Forelimb muscle (tissue), 1 donor: ENCODE data around the gene PNMA8B. TPM values are rescaled to one million over a fixed set of nuclear protein-coding genes. Genes with fewer than 3 reads are reported as not detected.

Experiments used
- DNase-seq: peaks from one replicate; pipeline ENCODE4 v3.0.0-alpha.2; 2013; ENCODE audit warnings: low read depth
- polyA plus RNA-seq: library from polyadenylated mRNA; unstranded; fragments of 120-200 nt; gene quantifications from one replicate; pipeline ENCODE4 v1.2.1, GENCODE V29; 2013; ENCODE audit not compliant: insufficient read length

PNMA8B gene
- polyA plus RNA-seq, 1 donor = 2.5 TPM

DNA sequence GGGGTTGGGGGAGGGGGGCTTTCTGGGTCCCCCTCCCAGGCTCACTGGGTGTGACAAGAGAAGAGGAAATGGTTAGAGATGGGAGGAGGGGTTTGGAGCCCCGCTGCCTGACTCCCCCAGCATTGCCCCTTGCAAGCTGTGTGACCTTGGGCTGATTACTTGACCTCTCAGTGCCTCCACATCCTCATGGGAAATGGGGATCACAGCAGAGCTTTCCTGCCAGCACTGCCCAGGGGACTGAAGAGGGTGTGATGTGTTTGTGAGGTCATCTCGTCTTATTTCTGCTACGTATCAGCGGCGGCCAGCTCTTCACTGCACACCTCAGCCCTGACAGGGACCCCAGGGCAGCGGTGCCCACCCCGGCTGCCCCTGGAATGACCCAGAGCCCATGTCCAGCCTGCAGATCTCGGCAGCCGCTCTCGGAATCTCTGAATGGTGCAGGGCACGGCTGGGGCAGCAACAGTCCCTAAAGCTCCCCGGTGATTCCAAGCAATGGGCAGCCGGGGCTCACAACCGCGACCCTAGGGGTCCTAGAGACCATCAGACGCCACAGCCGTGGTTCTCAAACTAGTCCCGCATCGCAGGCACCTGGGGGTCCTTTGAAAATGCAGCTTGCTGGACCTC lies 8.4 kb downstream of the PNMA8B start:
- DNase-seq = no peak

DNA sequence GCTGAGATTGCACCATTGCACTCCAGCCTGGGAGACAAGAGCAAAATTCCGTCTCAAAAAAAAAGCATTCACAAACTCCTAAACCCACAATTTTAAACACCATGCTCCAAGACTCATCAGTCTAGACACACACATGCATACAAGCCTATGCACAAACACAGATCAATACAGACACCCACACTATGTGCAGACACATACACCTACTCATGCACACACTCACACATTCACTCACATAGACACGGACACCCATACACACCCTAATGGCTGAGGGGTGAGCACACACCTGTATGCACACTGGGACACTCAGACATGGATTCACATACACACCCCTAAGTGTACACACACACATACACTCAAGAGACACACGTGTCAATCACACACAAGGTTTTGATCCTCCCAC lies 9.3 kb downstream of the PNMA8B start:
- no peak for DNase-seq

DNA sequence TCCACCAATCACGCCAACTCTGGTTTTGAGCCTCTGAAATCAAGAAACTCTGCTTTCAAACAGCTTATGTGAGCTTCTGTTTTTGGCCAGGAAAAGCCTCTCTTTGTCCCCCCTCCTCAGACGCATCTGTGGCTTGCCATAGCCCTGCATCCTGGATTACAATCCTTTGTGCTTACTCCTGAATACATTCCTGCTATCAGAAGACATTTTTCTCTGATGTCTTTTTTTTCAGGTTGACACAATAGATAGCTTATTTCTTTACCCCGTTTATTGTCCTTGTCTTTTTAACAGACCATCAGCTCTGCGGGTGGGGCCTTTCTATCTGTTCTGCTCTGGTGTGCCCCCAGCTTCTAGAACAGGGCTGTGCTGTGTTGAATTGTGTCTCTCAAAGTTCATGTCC lies 11.0 kb downstream of the PNMA8B start:
- DNase-seq = no peak

DNA sequence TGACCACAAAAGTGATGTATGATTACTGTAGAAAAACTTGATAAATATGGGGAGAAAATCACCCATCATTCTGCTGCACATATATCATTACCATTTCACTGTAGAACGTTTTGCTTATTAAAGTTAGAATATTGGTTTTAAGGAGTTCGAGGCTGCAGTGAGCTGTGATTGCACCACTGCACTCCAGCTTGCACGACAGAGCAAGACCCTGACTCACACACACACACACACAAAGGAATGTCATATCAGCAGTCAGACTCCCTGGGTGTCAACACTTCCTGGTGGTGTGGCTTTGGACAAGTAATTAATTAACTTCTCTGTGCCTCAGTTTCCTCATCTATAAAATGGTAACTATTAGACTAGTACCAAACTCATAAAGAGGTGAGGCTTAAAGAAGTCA lies 13.0 kb downstream of the PNMA8B start:
- no peak for DNase-seq

DNA sequence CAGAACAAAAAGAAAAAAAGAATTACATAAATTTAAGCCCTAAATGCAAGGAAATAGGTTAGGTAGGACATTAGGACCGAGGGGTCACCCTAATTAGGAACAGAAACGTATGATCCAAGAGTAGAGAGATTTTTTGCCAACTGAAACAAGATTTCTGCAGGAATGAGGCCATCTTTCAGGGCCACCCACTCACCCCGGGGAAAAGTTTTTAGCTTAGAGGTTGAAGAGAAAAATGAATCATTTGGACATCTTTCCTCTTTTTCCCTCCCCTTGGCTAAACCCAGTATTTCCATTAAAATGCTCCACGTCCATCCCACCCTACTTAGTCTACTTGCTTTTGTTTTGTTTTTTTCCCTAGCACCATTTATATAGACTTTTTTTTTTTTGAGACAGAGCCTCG lies 13.7 kb downstream of the PNMA8B start:
- DNase-seq = peak; percentile 94

DNA sequence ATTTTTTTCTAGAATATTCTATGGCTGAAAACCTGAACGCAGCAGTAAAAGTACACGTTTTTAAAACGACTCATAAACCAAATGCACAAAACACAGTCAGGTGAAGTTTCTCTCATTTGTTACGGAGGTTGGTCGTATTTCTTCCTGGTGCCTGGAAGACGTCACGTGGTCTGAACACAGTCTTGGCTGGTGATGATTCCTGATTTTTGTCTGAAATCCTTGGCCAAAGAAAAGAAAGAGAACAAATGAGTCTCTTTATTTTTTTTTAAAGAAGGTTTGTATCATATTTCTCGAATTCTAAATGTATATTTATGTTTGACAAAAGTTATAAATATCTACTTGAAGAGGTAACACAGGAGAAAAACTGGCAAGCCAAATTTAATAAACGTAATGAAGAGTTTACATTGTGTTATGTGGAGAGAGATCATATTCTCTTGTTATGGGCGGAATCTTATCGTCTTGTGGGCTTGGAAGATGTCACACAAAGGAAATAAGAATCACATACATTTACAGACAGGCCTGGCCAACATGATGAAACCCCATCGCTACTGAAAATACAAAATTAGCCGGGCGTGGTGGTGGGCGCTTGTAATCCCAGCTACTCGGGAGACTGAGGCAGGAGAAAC lies 14.3 kb downstream of the PNMA8B start:
- DNase-seq = peak; percentile 60

DNA sequence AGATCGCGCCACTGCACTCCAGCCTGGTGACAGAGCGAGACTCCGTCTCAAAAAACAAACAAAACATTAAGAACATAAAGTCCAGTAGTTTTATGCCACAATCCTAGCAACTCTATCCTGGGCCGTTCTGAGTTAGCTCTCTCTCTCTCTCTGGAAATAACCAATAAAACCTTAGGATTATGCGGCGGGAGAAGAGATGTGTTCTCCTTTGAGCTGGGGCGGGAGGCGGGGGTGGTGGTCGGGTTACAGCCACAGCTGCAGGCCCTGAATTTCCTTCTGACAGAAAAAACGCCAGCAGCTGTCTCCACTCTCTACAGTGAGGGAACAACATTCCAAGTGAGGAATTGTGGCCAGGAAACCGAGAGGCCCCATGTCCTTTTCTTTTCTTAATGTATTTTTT lies 15.3 kb downstream of the PNMA8B start:
- peak; percentile 97 for DNase-seq

DNA sequence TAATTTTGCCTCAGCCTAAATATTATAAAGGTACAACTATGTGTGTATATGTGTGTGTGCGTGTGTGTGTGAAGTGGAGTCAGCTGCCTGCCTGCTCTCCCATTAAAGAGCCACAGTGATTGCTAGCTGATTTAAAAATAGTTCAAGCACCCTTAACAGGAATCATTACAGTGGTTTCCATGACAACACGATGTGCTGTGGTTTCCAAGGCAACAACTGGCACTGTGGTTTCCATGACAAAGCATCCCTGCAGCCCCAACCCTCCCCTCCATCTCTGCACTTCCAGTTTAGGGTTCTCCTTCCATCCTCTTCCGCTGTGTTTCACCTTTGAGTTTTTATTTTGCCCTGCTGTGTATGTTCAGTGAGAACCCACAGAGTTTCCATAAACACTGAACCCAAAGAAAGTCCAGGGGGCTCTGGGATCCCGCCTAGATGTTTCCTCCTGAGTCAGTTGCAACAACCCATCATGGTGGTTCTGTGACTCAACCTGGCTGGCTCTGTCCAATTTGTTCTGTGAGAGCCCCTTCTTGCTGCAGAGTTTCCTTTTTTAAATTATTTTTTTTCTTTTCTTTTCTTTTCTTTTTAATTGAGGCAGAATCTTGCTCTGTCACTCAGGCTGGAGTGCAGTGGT lies 17.2 kb downstream of the PNMA8B start:
- DNase-seq = no peak

DNA sequence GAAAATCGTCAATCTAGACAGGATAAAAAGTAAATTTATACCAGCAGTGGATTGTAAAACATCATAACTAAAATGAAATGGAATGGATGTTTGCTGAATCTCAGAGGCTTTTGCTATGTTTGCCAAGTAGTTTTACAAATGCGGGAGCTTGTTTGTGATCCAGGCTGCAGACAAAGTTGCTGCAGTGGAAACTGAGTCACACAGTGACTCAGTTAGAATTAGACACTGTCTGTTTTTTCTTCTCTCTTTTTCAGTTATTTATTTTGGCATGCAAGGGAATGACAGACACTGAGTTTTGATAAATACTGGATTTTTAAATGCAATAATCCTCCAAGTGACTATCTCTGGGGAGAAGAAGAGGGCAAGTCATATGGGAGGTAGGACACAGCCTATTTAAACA lies 19.7 kb downstream of the PNMA8B start:
- DNase-seq = no peak

DNA sequence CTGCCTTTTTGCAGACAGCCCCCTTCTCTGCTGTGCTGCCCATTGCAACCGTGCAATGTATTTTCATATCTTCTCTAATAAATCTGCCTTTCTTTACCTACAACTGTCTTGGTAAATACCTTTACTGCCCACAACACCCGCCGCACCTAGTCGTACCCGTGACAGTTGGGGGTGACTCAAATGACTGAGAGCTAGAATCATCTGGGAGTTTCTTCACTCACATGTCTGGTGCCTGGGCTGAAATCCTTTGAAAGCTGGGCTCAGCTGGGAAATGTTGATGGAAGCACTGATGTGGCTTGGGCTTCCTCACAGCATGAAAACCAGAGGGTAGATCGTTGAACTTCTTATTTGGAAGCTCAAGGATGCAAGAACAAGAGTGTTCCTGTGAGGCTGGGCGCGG lies 21.5 kb downstream of the PNMA8B start:
- DNase-seq = no peak

DNA sequence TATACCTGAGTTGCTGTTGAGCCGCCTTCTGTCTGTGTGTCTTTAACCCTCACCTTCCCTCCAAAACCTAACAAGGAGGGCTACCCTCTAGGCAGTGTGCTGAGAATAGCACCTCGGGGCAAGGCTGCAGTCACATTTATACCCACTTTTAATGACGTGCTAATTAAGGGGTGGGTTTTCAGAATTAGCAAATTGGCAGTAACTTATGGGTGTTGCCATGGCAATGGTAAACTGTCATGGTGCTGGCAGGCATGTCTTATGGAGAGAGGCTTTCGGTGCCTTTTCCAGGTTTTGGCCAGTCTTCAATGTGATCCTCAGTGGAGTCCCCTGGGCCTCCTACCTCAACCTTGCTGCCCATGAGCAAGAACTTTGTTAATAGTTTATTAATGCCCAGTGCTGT lies 23.1 kb downstream of the PNMA8B start:
- no peak for DNase-seq

DNA sequence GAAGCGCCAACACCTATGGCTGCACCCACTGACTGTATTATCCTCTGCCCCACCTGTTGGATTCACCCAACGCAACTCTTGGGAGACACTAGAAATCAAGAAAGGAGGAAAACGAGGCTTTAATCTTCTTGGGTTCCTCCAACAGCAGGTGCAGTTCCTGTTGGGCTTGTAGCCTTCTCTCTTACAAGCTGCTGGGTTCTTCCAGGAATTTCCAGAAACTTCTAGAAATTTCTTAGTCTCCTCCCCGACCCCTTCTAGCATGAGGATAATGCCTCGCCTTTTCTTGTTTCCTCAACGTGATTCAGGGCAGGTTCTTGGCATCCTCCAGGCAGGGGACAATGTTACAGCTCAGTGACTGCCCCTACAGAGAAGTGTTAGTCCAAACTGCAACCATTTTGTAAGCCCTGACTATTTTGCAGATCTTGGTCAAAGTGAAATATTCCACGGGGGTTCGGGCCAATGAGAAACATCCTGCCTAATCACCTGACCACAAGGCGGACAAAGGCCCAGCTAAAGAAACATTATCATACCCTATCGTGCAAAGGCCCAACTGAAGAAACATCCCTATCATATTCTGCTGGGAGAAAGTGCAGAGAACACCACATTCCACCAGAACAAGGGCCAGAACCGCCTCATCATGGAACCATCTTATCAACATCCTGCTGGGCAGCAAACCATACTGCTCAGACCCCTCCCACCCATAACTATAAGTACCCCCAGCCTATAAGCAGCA lies 23.7 kb downstream of the PNMA8B start:
- DNase-seq = no peak

DNA sequence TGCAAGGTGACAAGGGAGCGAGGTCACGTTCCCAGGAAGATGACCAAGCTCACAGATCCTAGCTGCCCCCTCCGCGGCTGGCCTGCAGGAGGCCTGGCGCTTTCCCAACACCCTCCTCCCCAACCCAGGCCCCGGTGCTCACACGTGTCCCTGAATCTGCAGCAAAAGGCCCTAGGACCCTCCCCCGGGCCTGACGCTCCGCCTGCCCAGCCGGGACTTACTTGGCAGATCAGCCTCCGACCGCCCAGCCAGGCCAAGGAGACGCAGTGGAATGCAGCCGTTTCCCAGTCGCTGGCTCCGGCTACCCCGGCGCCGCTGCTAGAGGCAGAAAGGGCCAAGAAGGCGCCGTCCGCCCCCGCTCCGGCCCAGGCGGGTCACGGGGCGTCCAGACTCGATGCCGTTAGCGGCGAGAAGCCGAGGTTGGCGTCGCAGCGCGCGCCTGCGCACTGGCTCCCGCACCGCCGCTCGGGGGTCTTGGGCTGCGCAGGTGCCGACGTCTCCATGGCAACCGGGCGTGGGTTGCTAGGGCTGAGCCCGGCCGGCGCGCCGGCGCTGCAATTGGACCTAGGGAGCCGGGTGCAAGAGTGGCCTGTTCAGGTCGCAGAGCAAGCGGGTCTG lies 24.4 kb downstream of the PNMA8B start, which contains the start of gene PNMA8A:
Gene PNMA8A (minus strand): TSS at position 448 of the 618 bp plus-strand sequence. CDS start 528 bp downstream, outside the sequence.
- no peak for DNase-seq

DNA sequence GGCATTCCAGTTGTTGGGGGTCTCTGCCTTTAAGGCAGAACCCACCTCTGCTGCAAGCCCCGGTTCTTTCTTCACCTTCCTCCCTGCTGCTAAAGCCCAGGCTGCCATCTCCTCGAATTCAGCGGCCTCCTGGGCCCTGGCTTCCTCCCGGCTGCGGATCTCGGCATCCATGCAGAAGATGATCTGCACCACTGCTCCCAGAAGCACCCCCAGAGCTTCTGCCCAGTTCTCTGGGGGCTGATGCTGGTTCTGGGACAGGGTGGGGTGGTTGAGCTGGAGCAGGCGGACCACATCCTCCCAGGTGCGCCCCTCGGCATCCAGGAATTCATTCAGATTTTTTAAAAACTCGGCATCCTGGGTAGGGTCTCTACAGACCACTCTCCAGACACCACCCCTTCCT lies 25.3 kb downstream of the PNMA8B start:
- no peak for DNase-seq

DNA sequence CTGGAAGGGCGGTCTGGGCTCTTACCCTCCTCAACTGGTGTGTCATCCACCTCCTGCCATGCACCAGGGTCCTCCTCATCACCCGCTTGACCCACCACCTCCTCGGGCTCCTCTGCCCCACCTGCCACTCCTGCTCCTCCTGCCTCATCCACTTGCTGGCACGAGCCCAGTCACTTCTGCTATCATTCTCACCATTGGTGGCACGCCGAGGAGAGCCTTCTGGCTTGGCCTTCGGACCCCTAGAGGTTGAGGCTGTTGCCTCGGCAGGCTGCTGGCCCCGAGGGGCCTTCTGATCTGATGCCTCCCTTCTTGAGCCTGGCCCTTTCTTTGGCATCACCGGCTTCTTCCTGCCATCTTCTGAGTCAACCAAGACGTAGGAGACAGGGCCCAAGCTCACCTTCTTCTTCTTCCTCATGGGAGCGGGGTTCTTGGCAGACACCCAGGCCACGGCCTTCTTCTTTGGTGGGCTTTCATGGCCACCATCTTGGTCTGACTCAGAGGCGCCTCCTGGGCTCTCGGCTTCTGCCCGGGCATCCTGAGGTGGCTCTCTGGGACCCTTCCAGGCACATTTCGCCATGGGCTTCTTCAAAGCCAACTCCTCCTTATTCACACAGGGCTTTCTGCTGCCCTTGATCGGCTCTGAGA lies 26.0 kb downstream of the PNMA8B start:
- DNase-seq = no peak

DNA sequence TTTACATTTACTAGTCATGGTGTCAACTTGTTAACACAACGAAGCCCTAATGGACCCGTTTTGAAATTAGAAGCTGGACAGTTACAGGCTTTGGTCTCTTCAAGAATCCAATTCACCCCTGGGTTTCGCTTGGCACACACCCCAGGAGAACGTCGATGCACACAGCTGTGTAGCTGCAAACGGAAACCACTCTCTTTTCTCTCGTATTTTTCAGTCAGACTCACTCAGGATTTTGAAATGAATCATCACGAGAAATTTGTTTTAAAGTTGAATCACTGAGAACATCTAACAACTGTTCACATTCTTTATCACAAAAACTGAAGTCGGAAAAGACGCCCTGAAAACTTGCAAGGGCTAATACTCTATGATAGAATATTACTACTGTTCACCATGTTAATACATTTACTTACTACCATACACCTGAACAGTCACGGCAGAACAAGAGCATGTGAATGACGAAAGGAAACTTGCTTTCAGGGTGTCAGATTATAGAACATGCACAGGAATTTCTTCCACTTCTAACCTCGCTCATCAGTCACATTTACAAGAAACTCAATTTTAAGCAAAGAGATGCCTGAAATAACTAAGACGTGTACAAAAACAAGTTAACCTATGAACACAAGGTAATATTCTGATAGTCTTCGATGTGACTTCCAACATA lies 29.0 kb downstream of the PNMA8B start:
- peak; percentile 55 for DNase-seq

DNA sequence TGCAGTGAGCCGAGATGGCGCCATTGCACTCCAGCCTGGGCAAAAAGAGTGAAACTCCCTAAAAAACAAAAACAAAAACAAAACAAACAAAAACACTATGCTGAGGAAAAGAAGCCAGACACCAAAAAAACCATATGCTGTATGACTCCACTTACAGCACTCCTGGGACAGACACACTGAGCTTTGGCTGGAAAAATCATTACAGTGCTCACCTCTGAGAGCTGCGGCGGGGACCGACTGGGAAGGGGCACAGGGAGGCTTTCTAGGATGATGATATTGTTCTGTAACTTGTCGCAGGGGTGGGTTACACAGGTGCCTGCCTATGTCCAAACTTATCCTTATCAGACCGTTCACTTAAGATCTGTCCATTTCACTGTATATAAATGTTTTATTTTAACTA lies 32.2 kb downstream of the PNMA8B start:
- no peak for DNase-seq

DNA sequence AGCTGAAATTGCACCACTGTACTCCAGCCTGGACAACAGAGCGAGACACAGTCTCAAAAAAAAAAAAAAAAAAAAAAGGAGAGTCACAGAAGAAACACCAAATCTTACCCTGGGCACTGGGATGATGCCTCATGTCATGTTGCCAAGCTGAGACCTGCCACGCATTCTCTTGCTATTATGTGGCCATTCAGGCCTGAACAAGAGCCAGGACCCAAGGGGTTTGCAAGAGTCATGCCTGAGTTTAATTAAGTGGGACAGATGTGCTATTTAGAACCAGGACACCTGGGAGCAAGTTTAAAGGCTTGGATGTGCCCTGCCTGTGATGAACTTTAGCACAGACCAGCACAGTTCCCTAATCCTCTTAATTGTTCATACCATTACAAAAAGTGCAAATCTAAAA lies 34.1 kb downstream of the PNMA8B start:
- no peak for DNase-seq

DNA sequence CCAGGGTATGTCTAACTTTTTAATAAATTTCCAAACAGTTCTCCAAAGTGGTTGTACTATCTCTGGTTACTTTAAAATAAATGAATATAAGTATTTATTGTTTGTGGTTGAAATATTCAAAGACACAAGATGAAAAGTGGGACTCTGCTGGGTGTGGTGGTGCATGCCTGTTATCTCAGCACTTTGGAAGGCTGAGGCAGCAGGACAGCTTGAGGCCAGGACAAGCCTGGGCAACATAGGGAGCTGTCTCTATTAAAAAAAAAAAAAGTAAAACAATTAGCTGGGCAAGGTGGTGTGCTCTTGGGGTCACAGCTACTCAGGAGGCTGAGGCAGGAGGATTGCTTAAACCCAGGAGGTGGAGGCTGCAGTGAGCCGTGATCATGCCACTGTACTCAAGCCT lies 34.7 kb downstream of the PNMA8B start:
- DNase-seq = no peak

DNA sequence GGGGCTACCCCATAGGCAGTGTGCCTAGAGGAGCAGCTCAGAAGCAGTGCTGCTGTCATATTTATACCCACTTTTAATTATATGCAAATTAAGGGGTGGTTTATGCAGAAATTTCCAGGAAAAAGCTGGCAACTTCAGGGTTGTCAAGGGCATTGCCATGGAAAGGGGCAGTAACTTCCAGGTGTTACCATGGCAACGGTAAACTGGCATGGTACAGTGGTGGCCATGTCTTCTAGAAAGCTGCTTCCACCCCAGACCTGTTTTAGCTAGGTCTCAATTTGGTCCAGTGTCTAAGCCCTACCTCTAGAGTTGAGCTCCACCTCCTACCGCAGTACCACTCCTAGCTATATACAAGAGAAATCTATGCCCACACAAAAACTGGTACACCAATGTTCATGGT lies 35.6 kb downstream of the PNMA8B start:
- DNase-seq = no peak

DNA sequence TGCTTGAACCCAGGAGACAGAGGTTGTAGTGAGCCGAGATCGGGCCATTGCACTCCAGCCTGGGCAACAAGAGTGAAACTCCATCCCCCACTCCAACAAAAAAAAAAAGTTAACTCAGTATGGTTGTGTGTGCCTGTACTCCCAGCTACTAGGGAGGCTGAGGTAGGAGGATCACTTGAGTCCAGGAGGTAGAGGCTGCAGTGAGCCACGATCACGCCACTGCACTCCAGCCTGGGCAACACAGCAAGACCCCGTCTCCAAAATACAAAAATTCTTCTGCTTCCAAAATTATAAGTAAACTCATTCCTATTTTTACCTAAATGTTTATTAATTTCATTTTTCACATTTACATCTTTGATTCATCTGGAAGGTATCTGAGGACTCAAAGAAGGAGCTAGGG lies 38.7 kb downstream of the PNMA8B start:
- DNase-seq = no peak
